Tibial artery (tissue), 4 donors: ENCODE data around the gene SYTL2.
"Not testable (repeated sequence)": the region's sequence is repeated elsewhere in the genome, so short reads cannot be mapped to it uniquely, and the experiment has no call there.

Experiments
- DNase-seq, 2 donors: peaks; one replicate each; pipeline ENCODE4 v3.0.0-alpha.2; 2019
- H3K27ac ChIP-seq, 2 donors: fragments of 200-600 bp; sonication (generic) in 1 of 2; 1 replicate in 1 of 2; 2 replicates in 1 of 2; pipeline ENCODE4 v1.5.1; 2018 to 2019; ENCODE audit warnings: mild to moderate bottlenecking in 1 of 2
- H3K27me3 ChIP-seq, 2 donors: fragments of 200-600 bp; sonication (generic) in 1 of 2; one replicate each; pipeline versions ENCODE4 v1.5.1 to v1.6.0; 2016 to 2019
- H3K36me3 ChIP-seq, 3 donors: fragments of 200-600 bp; sonication (generic) in 2 of 3; one replicate each; pipeline ENCODE4 v1.5.1; 2016 to 2019; ENCODE audit warnings: mild to moderate bottlenecking in 2 of 3
- H3K4me1 ChIP-seq, 4 donors: fragments of 200-600 bp; sonication (generic) in 2 of 4; 1 replicate in 3 of 4; 2 replicates in 1 of 4; pipeline ENCODE4 v1.5.1; 2016 to 2019
- H3K4me3 ChIP-seq, 2 donors: fragments of 200-600 bp; sonication (generic) in 1 of 2; 1 replicate in 1 of 2; 2 replicates in 1 of 2; pipeline ENCODE4 v1.5.1; 2018 to 2019; ENCODE audit warnings: mild to moderate bottlenecking in 2 of 2
- H3K9me3 ChIP-seq, 3 donors: fragments of 200-600 bp; sonication (generic) in 1 of 3; one replicate each; pipeline ENCODE4 v1.5.1; 2016 to 2019
- CTCF ChIP-seq, 2 experiments: fragments of 200-600 bp in 1 of 2; fragments of 450-650 bp in 1 of 2; IDR thresholded peaks; one replicate each; pipeline ENCODE4 v1.5.1; 2017 to 2019; ENCODE audit warnings: antibody characterized with exemption in 2 of 2, mild to moderate bottlenecking in 1 of 2, moderate library complexity in 1 of 2
- intact Hi-C: fragments of 100-400 bp; cut with DNase I; formaldehyde crosslinking; loops from one replicate; pipeline ENCODE4 v1.15.0; 2023; ENCODE audit warnings: low total_unique reads

Gene SYTL2

GRCh38 chr11:85779956-85780640 lies 30.8 kb downstream of the SYTL2 start:
- no peak for TF ChIP-seq CTCF (IDR thresholded peaks at IDR 0.05)
- H3K4me3 ChIP-seq, result no peak overlapping the region
- DNase-seq, result no peak
- intact Hi-C loops, result no loop called here
- no peaks in the 10 kb centered on the region for H3K27me3 ChIP-seq
- H3K36me3 ChIP-seq, result peaks cover 0 to 4% (median 0%) of the 10 kb centered on the region in 3 donors
- peaks cover 0 to 8% (median 2%) of the 10 kb centered on the region in 3 donors for H3K9me3 ChIP-seq
- peaks cover 0 to 40% (median 11%) of the 10 kb centered on the region in 4 donors for H3K4me1 ChIP-seq
- H3K27ac ChIP-seq, result no peak overlapping the region

DNA sequence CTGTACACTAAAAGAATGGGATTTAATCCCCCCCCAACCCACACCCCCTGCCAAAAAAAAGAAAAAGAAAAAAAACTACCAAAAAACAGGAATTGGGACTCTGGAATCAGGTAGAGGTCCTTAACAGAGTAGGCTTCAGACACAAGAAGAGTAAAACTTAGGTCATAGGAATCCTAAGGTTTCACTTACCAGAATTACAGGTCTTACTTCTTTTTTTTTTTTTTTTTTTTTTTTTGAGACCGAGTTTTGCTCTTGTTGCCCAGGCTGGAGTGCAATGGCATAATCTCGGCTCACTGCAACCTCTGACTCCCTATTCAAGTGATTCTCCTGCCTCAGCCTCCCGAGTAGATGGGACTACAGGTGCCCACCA lies 33.4 kb downstream of the SYTL2 start:
- H3K9me3 ChIP-seq, H3K36me3 ChIP-seq, DNase-seq, H3K27me3 ChIP-seq, H3K4me3 ChIP-seq, H3K27ac ChIP-seq, intact Hi-C loops: not testable (repeated sequence)
- H3K4me1 ChIP-seq, result peaks cover 0 to 47% (median 9%) of the 10 kb centered on the region in 4 donors

DNA sequence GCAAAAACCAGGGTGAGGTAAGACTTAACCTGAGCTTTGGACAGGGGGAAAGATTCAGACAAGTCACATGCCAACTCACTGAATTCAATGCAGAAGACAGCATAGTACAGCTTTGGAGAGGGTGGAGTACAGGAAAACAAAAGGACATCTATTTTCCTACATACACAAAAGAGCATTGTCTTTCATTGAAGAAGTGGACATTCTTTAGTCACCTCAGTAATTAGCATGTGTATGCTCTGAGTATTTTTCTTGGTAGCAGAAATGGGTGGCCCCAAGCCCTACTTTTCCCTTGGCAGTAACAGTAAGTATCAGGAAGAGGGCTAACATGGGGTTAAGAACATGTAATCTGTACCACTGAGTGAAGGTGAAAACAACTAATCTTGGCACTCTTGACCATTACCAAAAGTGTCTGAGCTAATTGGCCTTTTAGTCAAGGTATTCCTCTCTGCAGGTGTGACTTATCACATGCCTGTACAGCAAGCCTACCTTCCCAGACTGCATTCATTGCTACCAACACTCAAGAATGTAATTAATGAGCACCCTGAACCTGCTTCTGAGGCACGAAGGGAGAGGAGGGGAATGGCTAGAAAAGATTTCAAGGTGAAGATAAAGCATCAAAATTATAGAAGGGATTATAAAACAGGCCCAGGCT lies 33.9 kb downstream of the SYTL2 start:
- peaks cover 0 to 53% (median 12%) of the 10 kb centered on the region in 4 donors for H3K4me1 ChIP-seq
- no peak overlapping the region for H3K27ac ChIP-seq
- DNase-seq, result no peak

GRCh38 chr11:85774256-85775101 lies 36.5 kb downstream of the SYTL2 start:
- DNase-seq, result no peak
- H3K4me3 ChIP-seq, result no peak overlapping the region
- peak overlapping the region; percentile 13 to 75 for H3K27ac ChIP-seq
- intact Hi-C loops, result no loop called here
- H3K9me3 ChIP-seq, result peaks cover 0 to 3% (median 0%) of the 10 kb centered on the region in 3 donors
- peaks cover 0 to 4% (median 0%) of the 10 kb centered on the region in 3 donors for H3K36me3 ChIP-seq
- H3K27me3 ChIP-seq, result no peaks in the 10 kb centered on the region
- TF ChIP-seq CTCF (IDR thresholded peaks at IDR 0.05), result no peak
- H3K4me1 ChIP-seq, result peaks cover 0 to 54% (median 9%) of the 10 kb centered on the region in 4 donors

More for the DNA sequence above, 33.9 kb downstream of the SYTL2 start:
- TF ChIP-seq CTCF (IDR thresholded peaks at IDR 0.05), result no peak
- H3K4me3 ChIP-seq, result no peak overlapping the region
- peaks cover 0 to under 1% (median 0%) of the 10 kb centered on the region in 3 donors for H3K9me3 ChIP-seq
- H3K27me3 ChIP-seq, result no peaks in the 10 kb centered on the region
- intact Hi-C loops, result no loop called here
- peaks cover 0 to 4% (median 0%) of the 10 kb centered on the region in 3 donors for H3K36me3 ChIP-seq

DNA sequence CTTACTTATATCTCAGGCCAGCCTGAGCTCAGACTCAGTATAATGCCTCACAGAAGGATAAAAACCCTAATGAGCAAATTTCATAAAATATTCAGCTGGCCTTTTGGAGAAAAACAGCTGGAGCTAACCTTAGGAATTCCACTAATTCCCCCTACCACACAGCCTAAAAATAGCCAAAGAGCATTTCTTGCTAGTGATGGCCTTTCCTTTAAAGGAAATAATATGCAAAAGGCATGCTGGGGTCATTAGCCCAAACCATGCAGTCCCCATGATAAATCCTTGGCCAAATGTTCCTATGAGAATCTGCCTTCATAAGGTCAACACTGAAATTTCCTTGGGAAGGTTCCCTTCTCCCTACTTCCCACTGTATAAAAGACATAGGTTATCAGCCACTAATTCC lies 38.2 kb downstream of the SYTL2 start:
- Histone ChIP-seq H3K27ac (peak overlapping the region; percentile 61 to 75), H3K27me3 (no peaks in the 10 kb centered on the region), H3K9me3 (peaks cover 0 to 7% (median 0%) of the 10 kb centered on the region in 3 donors), H3K4me3 (no peak overlapping the region), H3K36me3 (peaks cover 0 to 4% (median 0%) of the 10 kb centered on the region in 3 donors), H3K4me1 (peaks cover 0 to 58% (median 10%) of the 10 kb centered on the region in 4 donors)
- TF ChIP-seq CTCF (IDR thresholded peaks at IDR 0.05), result no peak
- no peak for DNase-seq
- intact Hi-C loops, result no loop called here
